HUES48 (cell line): ENCODE measurements around the gene PPP1R1C.

Experiments used
- H3K27ac ChIP-seq: one replicate; pipeline ENCODE4 v1.7.0; 2013; ENCODE audit warnings: low read depth, low read length, inconsistent platforms
- H3K27me3 ChIP-seq: 2 replicates; pipeline ENCODE4 v1.6.1; 2013; ENCODE audit warnings: mild to moderate bottlenecking, low read length; ENCODE audit not compliant: control insufficient read depth, insufficient read depth
- H3K36me3 ChIP-seq: 2 replicates; pipeline ENCODE4 v1.6.1; 2013; ENCODE audit warnings: low read length; ENCODE audit not compliant: control insufficient read depth, insufficient read depth
- H3K4me1 ChIP-seq: 2 replicates; pipeline ENCODE4 v1.6.1; 2013; ENCODE audit warnings: mild to moderate bottlenecking, low read length; ENCODE audit not compliant: control insufficient read depth, insufficient read depth
- H3K4me3 ChIP-seq: 2 replicates; pipeline ENCODE4 v1.5.1; 2013; ENCODE audit warnings: mild to moderate bottlenecking, low read depth, low read length
- H3K9ac ChIP-seq: 2 replicates; pipeline ENCODE4 v1.6.1; 2013; ENCODE audit warnings: mild to moderate bottlenecking, low read depth, low read length, moderate library complexity
- H3K9me3 ChIP-seq: 2 replicates; pipeline ENCODE4 v1.6.1; 2013; ENCODE audit warnings: low read length; ENCODE audit not compliant: control insufficient read depth, insufficient read depth

Gene PPP1R1C, protein sequence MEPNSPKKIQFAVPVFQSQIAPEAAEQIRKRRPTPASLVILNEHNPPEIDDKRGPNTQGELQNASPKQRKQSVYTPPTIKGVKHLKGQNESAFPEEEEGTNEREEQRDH

GRCh38 chr2:181985632-181986205 lies at the start of gene PPP1R1C:
Gene PPP1R1C (plus strand): TSS chr2:181985853. CDS start chr2:181986111, 258 bp downstream.
- Histone ChIP-seq H3K4me3 (no peak within 1 kb of the TSS), H3K27ac (no peak within 1 kb of the TSS)

DNA sequence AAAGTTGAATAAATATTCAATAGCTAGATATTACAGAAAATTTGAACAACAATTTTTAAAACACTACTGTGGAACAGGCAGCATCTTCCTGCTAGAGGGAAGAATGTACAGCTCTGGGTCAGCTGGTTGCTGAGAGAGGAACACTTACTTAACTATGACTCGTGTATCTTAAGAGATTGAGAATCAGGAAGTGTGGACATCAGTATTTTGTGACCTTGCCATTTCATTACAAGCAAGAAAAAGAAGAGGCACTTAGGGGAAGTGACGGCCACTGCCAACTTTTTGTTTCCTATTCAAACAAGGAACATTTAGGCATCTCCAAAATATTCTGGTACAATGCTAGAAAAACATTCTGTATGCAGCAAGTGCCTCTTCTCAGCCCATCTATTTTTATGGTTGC lies 48.2 kb upstream of the PPP1R1C start:
- H3K9ac ChIP-seq = no peak overlapping the region
- H3K4me1 ChIP-seq = no peaks in the 10 kb centered on the region
- H3K27ac ChIP-seq = no peak overlapping the region
- no peaks in the 10 kb centered on the region for H3K36me3 ChIP-seq
- H3K9me3 ChIP-seq = no peaks in the 10 kb centered on the region
- no peaks in the 10 kb centered on the region for H3K27me3 ChIP-seq
- H3K4me3 ChIP-seq = no peak overlapping the region

More at GRCh38 chr2:181985632-181986205, at the start of gene PPP1R1C:
- H3K27me3 ChIP-seq = no peaks in the 10 kb centered on the region
- H3K9me3 ChIP-seq = no peaks in the 10 kb centered on the region
- no peaks in the 10 kb centered on the region for H3K4me1 ChIP-seq
- H3K9ac ChIP-seq = no peak within 1 kb of the TSS
- H3K36me3 ChIP-seq = no peaks in the 10 kb centered on the region

GRCh38 chr2:181943411-181944124 lies 42.1 kb upstream of the PPP1R1C start:
- Histone ChIP-seq H3K4me1 (peaks cover 10% of the 10 kb centered on the region; the same call in 1 of the 2 replicates), H3K4me3 (no peak overlapping the region), H3K27me3 (no peaks in the 10 kb centered on the region), H3K9me3 (no peaks in the 10 kb centered on the region), H3K27ac (no peak overlapping the region), H3K36me3 (no peaks in the 10 kb centered on the region), H3K9ac (no peak overlapping the region)

DNA sequence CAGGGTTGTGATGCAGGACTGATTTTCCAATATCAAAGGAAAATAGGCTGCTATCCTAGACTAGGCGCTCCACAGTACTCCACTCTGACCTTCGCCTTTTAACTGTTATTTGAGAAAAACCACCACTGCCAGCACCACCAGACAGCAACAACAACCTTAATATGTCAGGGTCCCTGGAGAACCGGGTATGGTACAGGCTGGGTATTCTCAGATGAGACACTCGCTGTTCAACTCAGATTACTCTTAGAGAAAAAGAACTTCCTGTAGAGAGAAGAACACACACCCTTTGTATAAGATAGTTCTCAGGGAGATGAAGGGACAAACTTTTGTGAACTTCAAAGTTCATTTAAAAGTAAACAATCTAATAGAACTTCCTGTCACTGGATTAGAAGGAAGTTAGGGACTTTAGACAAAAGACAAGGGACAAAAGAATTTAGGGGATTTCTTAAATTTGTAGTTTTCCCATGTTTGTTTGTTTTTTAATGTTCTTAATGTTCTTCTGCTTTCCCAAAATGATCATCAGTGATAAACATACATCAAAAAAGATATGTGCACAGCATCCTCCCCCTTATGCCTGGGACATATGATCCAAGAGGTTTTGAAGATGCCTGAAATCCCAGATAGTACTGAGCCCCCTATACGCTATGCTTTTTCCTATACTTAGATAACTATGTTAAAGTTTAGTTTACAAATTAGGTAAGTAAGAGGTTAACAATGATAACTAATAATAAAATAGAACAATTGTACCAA lies 41.3 kb upstream of the PPP1R1C start:
- Histone ChIP-seq H3K9ac (no peak overlapping the region), H3K9me3 (no peaks in the 10 kb centered on the region), H3K27me3 (no peaks in the 10 kb centered on the region), H3K4me1 (peaks cover 10% of the 10 kb centered on the region; the same call in 1 of the 2 replicates), H3K36me3 (no peaks in the 10 kb centered on the region), H3K4me3 (no peak overlapping the region), H3K27ac (no peak overlapping the region)

DNA sequence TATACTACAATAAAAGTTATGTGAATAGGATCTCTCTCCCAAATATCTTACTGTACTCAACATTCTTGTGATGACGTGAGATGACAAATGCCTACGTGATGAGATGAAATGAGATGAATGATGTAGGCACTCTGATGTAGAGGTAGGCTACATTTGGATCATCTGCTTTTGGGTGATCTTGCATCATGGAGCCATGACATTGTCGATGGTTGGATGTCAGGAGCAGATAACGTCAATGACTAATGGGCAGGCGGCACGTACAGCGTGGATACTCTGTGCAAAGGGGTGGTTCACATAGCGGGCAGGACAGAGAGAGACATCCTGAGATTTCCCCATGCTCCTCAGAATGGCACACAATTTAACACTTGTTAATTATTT lies 40.8 kb upstream of the PPP1R1C start:
- Histone ChIP-seq H3K9ac (no peak overlapping the region), H3K36me3 (no peaks in the 10 kb centered on the region), H3K27me3 (no peaks in the 10 kb centered on the region), H3K4me1 (peaks cover 10% of the 10 kb centered on the region; the same call in 1 of the 2 replicates), H3K27ac (no peak overlapping the region), H3K9me3 (no peaks in the 10 kb centered on the region), H3K4me3 (no peak overlapping the region)

GRCh38 chr2:181946444-181947127 lies 39.1 kb upstream of the PPP1R1C start:
- no peaks in the 10 kb centered on the region for H3K27me3 ChIP-seq
- H3K36me3 ChIP-seq = no peaks in the 10 kb centered on the region
- no peak overlapping the region for H3K4me3 ChIP-seq
- H3K27ac ChIP-seq = no peak overlapping the region
- no peak overlapping the region for H3K9ac ChIP-seq
- no peaks in the 10 kb centered on the region for H3K9me3 ChIP-seq
- H3K4me1 ChIP-seq = peaks cover 10% of the 10 kb centered on the region; the same call in 1 of the 2 replicates

GRCh38 chr2:181947273-181947672 lies 38.4 kb upstream of the PPP1R1C start:
- Histone ChIP-seq H3K4me3 (no peak overlapping the region), H3K36me3 (no peaks in the 10 kb centered on the region), H3K9ac (no peak overlapping the region), H3K4me1 (peaks cover 10% of the 10 kb centered on the region; the same call in 1 of the 2 replicates), H3K27me3 (no peaks in the 10 kb centered on the region), H3K27ac (no peak overlapping the region), H3K9me3 (no peaks in the 10 kb centered on the region)

- H3K4me1 ChIP-seq = peaks cover 10% of the 10 kb centered on the region; the same call in 1 of the 2 replicates
- H3K9me3 ChIP-seq = no peaks in the 10 kb centered on the region
- no peaks in the 10 kb centered on the region for H3K27me3 ChIP-seq
- H3K4me3 ChIP-seq = no peak overlapping the region
- H3K9ac ChIP-seq = no peak overlapping the region
- H3K36me3 ChIP-seq = no peaks in the 10 kb centered on the region
- no peak overlapping the region for H3K27ac ChIP-seq
These were observed 37.4 kb upstream of the PPP1R1C start for GRCh38 chr2:181948227-181948626.

GRCh38 chr2:181949047-181949446 lies 36.6 kb upstream of the PPP1R1C start:
- Histone ChIP-seq H3K9me3 (no peaks in the 10 kb centered on the region), H3K9ac (no peak overlapping the region)

GRCh38 chr2:181952404-181953226 lies 33.0 kb upstream of the PPP1R1C start:
- Histone ChIP-seq H3K4me3 (no peak overlapping the region), H3K27ac (no peak overlapping the region), H3K9me3 (no peaks in the 10 kb centered on the region), H3K27me3 (no peaks in the 10 kb centered on the region), H3K4me1 (peaks cover 8% of the 10 kb centered on the region; the same call in 1 of the 2 replicates), H3K36me3 (no peaks in the 10 kb centered on the region), H3K9ac (no peak overlapping the region)

More at GRCh38 chr2:181949047-181949446, 36.6 kb upstream of the PPP1R1C start:
- no peaks in the 10 kb centered on the region for H3K27me3 ChIP-seq
- H3K27ac ChIP-seq = no peak overlapping the region
- H3K36me3 ChIP-seq = no peaks in the 10 kb centered on the region
- peaks cover 14% of the 10 kb centered on the region; the same call in 1 of the 2 replicates for H3K4me1 ChIP-seq
- H3K4me3 ChIP-seq = no peak overlapping the region
